HEK293T (cell line): ENCODE results near the gene CPLX3.

Experiments used
- CTCF ChIA-PET: fragments of 350-600 bp; formaldehyde crosslinking; extraction: SDS; loops from one replicate; lab custom pipeline; 2021; ENCODE audit warnings: antibody characterized with exemption, inconsistent platforms; lab: Yijun Ruan, JAX
- POLR2A ChIA-PET: fragments of 350-600 bp; formaldehyde crosslinking; extraction: SDS; loops from one replicate; lab custom pipeline; 2020; ENCODE audit warnings: antibody characterized with exemption, inconsistent platforms; lab: Yijun Ruan, JAX
- DNase-seq: peaks from one replicate; pipeline ENCODE4 v3.0.0; 2012; ENCODE audit warnings: mixed read lengths; ENCODE audit errors: extremely low spot score
- ARNT ChIP-seq: fragments of 450-650 bp; IDR thresholded peaks from 2 replicates; pipeline ENCODE4 v1.6.1; 2017; ENCODE audit warnings: mild to moderate bottlenecking
- BHLHE40 ChIP-seq: fragments of 450-650 bp; IDR thresholded peaks from 2 replicates; pipeline ENCODE4 v1.6.1; 2016; ENCODE audit warnings: mild to moderate bottlenecking, moderate library complexity, borderline replicate concordance
- CTBP1 ChIP-seq: fragments of 450-650 bp; IDR thresholded peaks from 2 replicates; pipeline ENCODE4 v1.6.1; 2016; ENCODE audit warnings: borderline replicate concordance
- ELF4 ChIP-seq: fragments of 450-650 bp; IDR thresholded peaks from 2 replicates; pipeline ENCODE4 v1.6.1; 2017; ENCODE audit warnings: antibody characterized with exemption
- FOXA1 ChIP-seq: fragments of 450-650 bp; IDR thresholded peaks from 2 replicates; pipeline ENCODE4 v1.6.1; 2016; ENCODE audit warnings: mild to moderate bottlenecking
- FOXK2 ChIP-seq: fragments of 450-650 bp; IDR thresholded peaks from 2 replicates; pipeline ENCODE4 v1.6.1; 2016; ENCODE audit warnings: mild to moderate bottlenecking
- FOXM1 ChIP-seq: fragments of 450-650 bp; IDR thresholded peaks from 2 replicates; pipeline ENCODE4 v1.6.1; 2017; ENCODE audit warnings: mild to moderate bottlenecking, borderline replicate concordance
- HDGF ChIP-seq: fragments of 450-650 bp; IDR thresholded peaks from 2 replicates; pipeline ENCODE4 v1.6.1; 2017; ENCODE audit warnings: antibody characterized with exemption, borderline replicate concordance
- L3MBTL2 ChIP-seq: fragments of 450-650 bp; conservative IDR thresholded peaks from 2 replicates; pipeline ENCODE4 v1.6.1; 2016; ENCODE audit warnings: mild to moderate bottlenecking
- LEF1 ChIP-seq: fragments of 450-650 bp; IDR thresholded peaks from 2 replicates; pipeline ENCODE4 v1.6.1; 2017; ENCODE audit warnings: mild to moderate bottlenecking, borderline replicate concordance
- NFRKB ChIP-seq: fragments of 450-650 bp; IDR thresholded peaks from 2 replicates; pipeline ENCODE4 v1.6.1; 2016; ENCODE audit warnings: mild to moderate bottlenecking, moderate library complexity
- SP1 ChIP-seq: fragments of 450-650 bp; IDR thresholded peaks from 2 replicates; pipeline ENCODE4 v1.6.1; 2017
- SUZ12 ChIP-seq: fragments of 450-650 bp; IDR thresholded peaks from 2 replicates; pipeline ENCODE4 v1.6.1; 2016; ENCODE audit warnings: mild to moderate bottlenecking
- TARDBP ChIP-seq: fragments of 450-650 bp; IDR thresholded peaks from 2 replicates; pipeline ENCODE4 v1.6.1; 2016
- ZNF384 ChIP-seq: fragments of 450-650 bp; IDR thresholded peaks from 2 replicates; pipeline ENCODE4 v1.6.1; 2016
- TF ChIP-seq, protein P1 (sequence below): fragments of 450-650 bp; IDR thresholded peaks from 2 replicates; pipeline ENCODE4 v1.6.1; 2016

Gene CPLX3

DNA sequence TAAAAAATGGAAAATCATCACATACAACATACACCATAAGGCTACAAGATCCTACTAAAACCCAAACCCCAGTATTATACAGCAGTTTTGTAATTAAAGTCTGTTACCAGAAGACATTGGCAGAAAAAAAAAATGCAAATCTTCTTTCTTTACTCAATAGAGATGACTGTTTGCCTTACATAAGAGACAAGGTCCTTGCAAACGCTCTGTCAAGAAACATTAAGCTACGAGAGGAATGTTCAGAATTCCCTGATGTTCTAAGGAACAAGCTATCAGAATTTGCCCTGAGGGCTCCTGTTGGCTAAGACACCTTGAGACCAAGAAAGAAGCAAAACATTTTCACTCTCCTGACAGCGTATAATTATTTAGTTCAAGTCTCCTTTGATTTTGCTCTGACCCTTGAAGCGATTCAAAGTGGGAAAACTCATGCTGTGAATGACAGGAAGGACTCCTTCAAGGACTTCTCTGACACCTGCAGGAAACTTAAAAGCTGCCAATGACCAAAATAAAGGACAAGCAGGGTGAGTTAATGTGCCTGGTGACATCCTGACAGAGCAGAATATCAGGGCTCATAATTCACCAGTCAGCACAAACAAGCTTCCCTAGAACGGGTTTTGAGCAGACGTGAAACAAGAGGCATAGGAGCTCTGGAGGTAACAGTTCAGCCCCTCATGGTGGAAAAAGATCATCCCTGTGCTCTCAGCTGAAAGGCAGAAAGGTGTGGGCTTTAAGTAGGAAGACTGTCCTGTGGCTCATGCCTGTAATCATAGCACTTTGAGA is 44.2 kb downstream of the CPLX3 start:
- TF ChIP-seq HDGF, result no peak
- no peak for TF ChIP-seq SUZ12
- no peak for TF ChIP-seq L3MBTL2
- TF ChIP-seq, protein P1, sequence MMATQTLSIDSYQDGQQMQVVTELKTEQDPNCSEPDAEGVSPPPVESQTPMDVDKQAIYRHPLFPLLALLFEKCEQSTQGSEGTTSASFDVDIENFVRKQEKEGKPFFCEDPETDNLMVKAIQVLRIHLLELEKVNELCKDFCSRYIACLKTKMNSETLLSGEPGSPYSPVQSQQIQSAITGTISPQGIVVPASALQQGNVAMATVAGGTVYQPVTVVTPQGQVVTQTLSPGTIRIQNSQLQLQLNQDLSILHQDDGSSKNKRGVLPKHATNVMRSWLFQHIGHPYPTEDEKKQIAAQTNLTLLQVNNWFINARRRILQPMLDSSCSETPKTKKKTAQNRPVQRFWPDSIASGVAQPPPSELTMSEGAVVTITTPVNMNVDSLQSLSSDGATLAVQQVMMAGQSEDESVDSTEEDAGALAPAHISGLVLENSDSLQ, result no peak
- ChIA-PET CTCF (interaction anchor here (0.9 kb wide), 2 partner anchors 31 to 80 kb away, joined by 4 read pairs; no protein-coding TSS in a partner anchor), POLR2A (interaction anchor here (0.7 to 2.7 kb wide), 8 partner anchors 12 to 110 kb away, joined by 3 to 14 read pairs (median 4); partner anchors contain the start of genes MPI and ULK3)
- no peak for DNase-seq

DNA sequence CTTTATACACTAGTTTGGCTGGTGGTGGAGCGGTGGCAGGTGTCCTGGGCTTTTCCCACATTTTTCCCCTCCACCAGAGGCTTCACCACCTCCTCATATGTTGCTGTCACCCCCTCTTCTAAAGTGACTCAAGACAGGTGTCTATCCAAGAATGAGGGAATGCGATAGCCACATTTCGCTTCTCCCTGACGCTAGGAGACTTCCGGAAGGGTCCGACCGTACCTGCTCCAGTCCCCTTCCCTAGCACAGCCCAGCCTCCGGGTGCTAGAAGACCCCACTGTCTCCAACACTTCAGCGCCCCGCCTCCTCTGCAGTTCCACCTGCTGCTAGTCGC is 46.2 kb downstream of the CPLX3 start:
- DNase-seq, result no peak
- CTCF ChIA-PET, result no interaction called here
- TF ChIP-seq NFRKB (no peak), HDGF (no peak), L3MBTL2 (no peak), FOXA1 (no peak), ARNT (no peak), FOXM1 (no peak), SP1 (no peak), CTBP1 (no peak), SUZ12 (no peak), ZNF384 (no peak), TARDBP (no peak), ELF4 (no peak), FOXK2 (no peak), LEF1 (no peak), BHLHE40 (no peak)
- TF ChIP-seq, protein P1, result no peak
- POLR2A ChIA-PET, result interaction anchor here (0.9 to 1.6 kb wide), 3 partner anchors 16 to 33 kb away, joined by 4 to 5 read pairs (median 4); partner anchors contain the start of gene ULK3

DNA sequence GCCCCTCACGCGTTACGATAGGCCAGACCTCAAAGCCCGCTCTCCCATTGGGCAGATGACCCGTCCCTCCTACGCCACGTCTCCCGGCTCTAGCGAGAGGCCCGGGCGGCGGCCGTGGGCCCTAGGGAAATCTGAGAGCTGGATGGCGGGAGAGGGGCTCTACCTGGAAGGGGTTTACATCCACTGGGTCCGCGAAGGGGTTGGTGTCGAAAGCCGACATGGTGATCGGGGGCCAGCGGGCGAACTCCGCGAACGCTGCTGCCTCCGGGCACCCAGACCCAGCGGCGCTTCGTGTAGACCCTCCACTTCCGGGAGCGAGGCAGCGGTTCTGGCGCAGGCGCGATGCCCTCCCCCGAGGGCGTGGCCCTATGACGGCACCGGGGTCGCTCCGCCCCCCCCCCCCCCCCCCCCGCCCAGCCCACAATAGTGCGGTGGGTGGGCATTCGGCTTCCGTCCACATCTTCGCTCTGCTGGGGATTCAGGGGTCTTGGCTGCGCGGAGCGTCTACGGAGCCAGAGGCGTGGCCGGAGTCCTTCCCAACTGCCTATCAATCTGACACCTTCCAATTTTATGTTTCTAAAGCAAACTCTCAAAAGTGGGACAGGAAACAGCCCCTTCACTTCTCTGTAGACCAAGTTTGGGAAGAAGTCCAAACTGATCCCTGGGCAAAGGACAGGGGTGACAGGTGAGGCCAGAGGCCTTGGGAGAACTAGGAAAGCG is 46.8 kb downstream of the CPLX3 start, which contains the start of gene SCAMP2:
Gene SCAMP2 (minus strand): TSS at position 330 of the 720 bp plus-strand sequence. CDS start 110 bp downstream, at position 220.
- DNase-seq, result peak; percentile 98
- no peak for TF ChIP-seq BHLHE40
- peak; percentile 76 for TF ChIP-seq L3MBTL2
- TF ChIP-seq ZNF384, result no peak
- no peak for TF ChIP-seq SUZ12
- TF ChIP-seq, protein P1, result peak; percentile 99
- no peak for TF ChIP-seq LEF1
- no peak for TF ChIP-seq HDGF
- no peak for TF ChIP-seq CTBP1
- TF ChIP-seq FOXA1, result no peak
- TF ChIP-seq ARNT, result no peak
- peak; percentile 98 for TF ChIP-seq ELF4
- TF ChIP-seq SP1, result no peak
- peak; percentile 45; the same call in 1 of the 2 replicates for TF ChIP-seq FOXM1
- TF ChIP-seq FOXK2, result no peak
- no peak for TF ChIP-seq TARDBP
- no peak for TF ChIP-seq NFRKB
- CTCF ChIA-PET, result interaction anchor here (0.6 to 1.4 kb wide), 2 partner anchors 28 to 45 kb away, joined by 3 to 4 read pairs; no protein-coding TSS in a partner anchor
- POLR2A ChIA-PET, result interaction anchor here (0.9 to 1.6 kb wide), 4 partner anchors 15 to 84 kb away, joined by 3 to 4 read pairs (median 4); partner anchors contain the start of gene ULK3

DNA sequence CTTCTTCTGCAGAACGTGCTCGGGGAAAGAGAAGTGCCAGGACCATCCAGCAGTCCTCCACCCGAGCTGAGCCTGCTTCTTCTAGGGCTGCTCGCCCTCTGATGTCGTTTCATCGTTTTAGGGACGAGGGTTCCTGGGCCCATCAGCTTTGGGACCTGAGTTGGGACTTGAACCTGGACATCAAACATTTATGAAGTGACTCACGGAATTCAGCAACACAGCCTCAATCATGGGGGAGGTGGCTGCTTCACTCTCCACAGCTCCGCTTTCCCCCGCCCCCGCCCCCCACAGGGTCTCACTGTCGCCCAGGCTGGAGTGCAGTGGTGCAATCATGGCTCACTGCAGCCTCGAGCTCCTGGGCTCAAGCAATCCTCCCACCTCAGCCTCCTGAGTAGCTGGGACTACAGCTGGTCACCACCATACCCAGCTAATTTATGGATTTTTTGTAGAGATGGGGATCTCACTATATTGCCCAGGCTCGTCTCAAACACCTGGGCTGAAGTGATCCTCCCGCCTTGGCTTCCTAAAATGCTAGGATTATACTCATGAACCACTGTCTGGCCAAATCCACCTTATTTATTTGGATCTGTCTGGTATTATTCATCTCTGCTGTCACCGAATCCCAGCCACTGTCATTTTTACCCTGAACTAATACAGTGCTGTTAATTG is 47.5 kb downstream of the CPLX3 start:
- ChIA-PET CTCF (interaction anchor here (0.6 to 1.4 kb wide), 2 partner anchors 27 to 44 kb away, joined by 3 to 4 read pairs; no protein-coding TSS in a partner anchor), POLR2A (interaction anchor here (0.9 to 1.6 kb wide), 5 partner anchors 15 to 83 kb away, joined by 3 to 5 read pairs (median 4); partner anchors contain the start of genes MPI and ULK3)
- TF ChIP-seq FOXM1 (no peak), L3MBTL2 (no peak), SUZ12 (no peak), ZNF384 (no peak), HDGF (no peak), CTBP1 (no peak), SP1 (no peak), BHLHE40 (no peak), NFRKB (no peak)
- DNase-seq, result peak; percentile 57

DNA sequence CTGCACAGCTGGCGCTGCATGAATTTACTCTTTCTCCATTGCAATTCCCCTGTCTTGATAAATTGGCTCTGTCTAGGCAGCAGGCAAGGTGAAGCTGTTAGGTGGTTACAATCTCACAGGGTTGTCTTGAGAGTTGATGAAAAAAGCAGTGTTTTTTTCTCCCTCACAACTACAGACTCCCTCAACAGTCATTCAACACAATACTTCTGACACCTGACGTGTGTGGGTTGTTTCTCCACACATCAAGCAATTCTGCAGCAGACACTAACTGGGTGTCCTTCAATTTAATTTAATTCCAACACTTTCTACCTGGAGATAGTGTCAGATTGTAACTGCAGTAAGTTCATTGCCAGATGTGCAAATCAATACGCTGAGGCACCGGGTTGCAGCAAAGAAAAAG is 51.8 kb downstream of the CPLX3 start:
- TF ChIP-seq L3MBTL2, result no peak
- no peak for TF ChIP-seq HDGF
- TF ChIP-seq BHLHE40, result no peak
- TF ChIP-seq LEF1, result no peak
- no peak for TF ChIP-seq FOXK2
- TF ChIP-seq ELF4, result no peak
- TF ChIP-seq TARDBP, result no peak
- no peak for TF ChIP-seq CTBP1
- no peak for TF ChIP-seq SUZ12
- no peak for TF ChIP-seq SP1
- no peak for TF ChIP-seq NFRKB
- no peak for TF ChIP-seq ZNF384
- TF ChIP-seq FOXA1, result no peak
- TF ChIP-seq FOXM1, result no peak
- TF ChIP-seq, protein P1, result no peak
- TF ChIP-seq ARNT, result no peak
- POLR2A ChIA-PET, result interaction anchor here (1.4 to 2.2 kb wide), 2 partner anchors 22 to 28 kb away, joined by 3 to 10 read pairs; partner anchors contain the start of gene FAM219B
- CTCF ChIA-PET, result no interaction called here
- no peak for DNase-seq
